B cell (primary cell): ENCODE results near the gene NTN5. TPM values are rescaled to one million over a fixed set of nuclear protein-coding genes. Genes with fewer than 3 reads are reported as not detected.
"Not testable (repeated sequence)": the region's sequence is repeated elsewhere in the genome, so short reads cannot be mapped to it uniquely, and the experiment has no call there.

Experiments
- ATAC-seq: fragments of 200-7000 bp; cut with Tn5 transposase; one replicate; pipeline ENCODE4 v1.10.0; 2021; ENCODE audit warnings: low read depth, mild to moderate bottlenecking, moderate number of reproducible peaks, moderate library complexity
- CTCF ChIA-PET: fragments of 350-600 bp; sonication (Branson Sonifier 250); formaldehyde crosslinking; loops from one replicate; lab custom pipeline; 2021; ENCODE audit warnings: antibody characterized with exemption, inconsistent platforms; lab: Charles Lee
- POLR2A ChIA-PET: fragments of 350-600 bp; sonication (Branson Sonifier 250); formaldehyde crosslinking; loops from one replicate; lab custom pipeline; 2021; ENCODE audit warnings: antibody characterized with exemption; lab: Charles Lee
- DNase-seq: peaks from one replicate; pipeline ENCODE4 v3.0.0; 2013
- H2AFZ ChIP-seq: 2 replicates; pipeline ENCODE4 v1.6.1; 2012; ENCODE audit warnings: mild to moderate bottlenecking, low read depth, low read length; ENCODE audit not compliant: insufficient read depth, poor library complexity, severe bottlenecking
- H3K27ac ChIP-seq, 2 donors: 1 replicate in 1 of 2; 2 replicates in 1 of 2; pipeline ENCODE4 v1.5.1; 2012 to 2013; ENCODE audit warnings: low read length in 2 of 2, mild to moderate bottlenecking in 2 of 2, moderate library complexity in 1 of 2
- H3K27me3 ChIP-seq, 4 experiments: fragments of 200-600 bp in 1 of 4; sonication (generic) in 1 of 4; replicated peaks in 1 of 4; 1 replicate in 2 of 4; 2 replicates in 2 of 4; pipeline versions ENCODE4 v1.6.1 to v1.7.0; 2013 to 2016; ENCODE audit warnings: low read length in 3 of 4, mild to moderate bottlenecking in 2 of 4, mixed read lengths in 1 of 4, moderate library complexity in 1 of 4; ENCODE audit not compliant: insufficient read depth in 4 of 4, control insufficient read depth in 3 of 4; ENCODE audit errors: control extremely low read depth in 1 of 4
- H3K36me3 ChIP-seq, 2 experiments: replicated peaks in 1 of 2; 1 replicate in 1 of 2; 2 replicates in 1 of 2; pipeline versions ENCODE4 v1.6.1 to v1.7.1; 2013; ENCODE audit warnings: low read length in 1 of 2; ENCODE audit not compliant: insufficient read depth in 2 of 2, control insufficient read depth in 1 of 2; ENCODE audit errors: control extremely low read depth in 1 of 2, extremely low read depth in 1 of 2
- H3K4me1 ChIP-seq, 2 donors: fragments of 200-600 bp in 1 of 2; sonication (generic) in 1 of 2; 1 replicate in 1 of 2; 2 replicates in 1 of 2; pipeline versions ENCODE4 v1.5.1 to v1.6.1; 2013 to 2017; ENCODE audit warnings: low read length in 2 of 2; ENCODE audit not compliant: control insufficient read depth in 2 of 2, insufficient read depth in 2 of 2
- H3K4me2 ChIP-seq: replicated peaks from 2 replicates; pipeline ENCODE3; 2012; ENCODE audit warnings: mild to moderate bottlenecking, low read depth, low read length; ENCODE audit not compliant: poor library complexity, severe bottlenecking
- H3K4me3 ChIP-seq, 5 experiments: fragments of 200-600 bp in 1 of 5; sonication (generic) in 1 of 5; 1 replicate in 3 of 5; 2 replicates in 2 of 5; pipeline versions ENCODE4 v1.5.1 to v1.7.0; 2011 to 2016; ENCODE audit warnings: low read length in 4 of 5, mild to moderate bottlenecking in 4 of 5, low read depth in 2 of 5, control low read depth in 1 of 5, moderate library complexity in 1 of 5; ENCODE audit not compliant: insufficient read depth in 1 of 5; ENCODE audit errors: control extremely low read depth in 1 of 5, extremely low read depth in 1 of 5
- H3K79me2 ChIP-seq: fragments of 200-600 bp; sonication (generic); one replicate; pipeline ENCODE4 v1.6.0; 2016; ENCODE audit warnings: low read length; ENCODE audit not compliant: control insufficient read depth, insufficient read depth
- H3K9ac ChIP-seq: fragments of 200-600 bp; sonication (generic); 2 replicates; pipeline ENCODE4 v1.6.1; 2017; ENCODE audit warnings: mild to moderate bottlenecking, low read length, moderate library complexity
- H3K9me3 ChIP-seq, 3 donors: one replicate each; pipeline versions ENCODE4 v1.6.1 to v1.7.1; 2013; ENCODE audit warnings: low read length in 2 of 3; ENCODE audit not compliant: control insufficient read depth in 2 of 3, insufficient read depth in 1 of 3; ENCODE audit errors: control extremely low read depth in 1 of 3
- H4K20me1 ChIP-seq: 2 replicates; pipeline ENCODE4 v1.6.0; 2012; ENCODE audit warnings: mild to moderate bottlenecking, low read length; ENCODE audit not compliant: insufficient read depth, control insufficient read depth, poor library complexity, severe bottlenecking
- H3K27ac Mint-ChIP-seq: one replicate; pipeline ENCODE4 v1.8.0; 2021; ENCODE audit warnings: mixed read lengths
- H3K27me3 Mint-ChIP-seq: one replicate; pipeline ENCODE4 v1.8.0; 2021; ENCODE audit warnings: mixed read lengths
- H3K4me1 Mint-ChIP-seq: one replicate; pipeline ENCODE4 v1.8.0; 2021; ENCODE audit warnings: mixed read lengths
- H3K4me3 Mint-ChIP-seq: one replicate; pipeline ENCODE4 v1.8.0; 2021; ENCODE audit warnings: mixed read lengths
- H3K9me3 Mint-ChIP-seq: one replicate; pipeline ENCODE4 v1.8.0; 2022; ENCODE audit warnings: mixed read lengths; ENCODE audit not compliant: insufficient read depth
- EZH2 ChIP-seq: IDR thresholded peaks from 2 replicates; pipeline ENCODE4 v1.6.1; 2012; ENCODE audit warnings: borderline replicate concordance, low read depth, mild to moderate bottlenecking, moderate library complexity, low read length; ENCODE audit not compliant: insufficient read depth, poor library complexity, severe bottlenecking
- WGBS: methylation state at CpG from one replicate; pipeline ENCODE4 v1.1.5; 2013; ENCODE audit warnings: missing lambda C conversion rate; ENCODE audit not compliant: insufficient coverage; 5-methylcytosine and 5-hydroxymethylcytosine counted together
- intact Hi-C: fragments of 100-400 bp; cut with micrococcal nuclease; formaldehyde crosslinking; loops from one replicate; pipeline ENCODE4 v1.10.0; 2022
- polyA plus RNA-seq: library from polyadenylated mRNA; depleted of rRNA; stranded (reverse); fragments of >200 nt; gene quantifications from 2 replicates; pipeline ENCODE4 v1.2.3, GENCODE V29; 2012
- total RNA-seq, 2 donors: library from RNA; stranded (reverse); fragments of 120-200 nt in 1 of 2; gene quantifications; 1 replicate in 1 of 2; 2 replicates in 1 of 2; pipeline versions ENCODE4 v1.2.3 to v1.2.4, GENCODE V29; 2013 to 2022
- TF ChIP-seq, protein P1 (sequence below): fragments of 200-600 bp; IDR thresholded peaks from one replicate; pipeline ENCODE4 v1.8.0; 2022; ENCODE audit warnings: antibody characterized with exemption, mild to moderate bottlenecking

The NTN5 gene
- total and polyA plus RNA-seq, 2 donors (not counting 1 experiment from before 2014, with no cell fraction given), result 1.2 to 1.8 TPM

DNA sequence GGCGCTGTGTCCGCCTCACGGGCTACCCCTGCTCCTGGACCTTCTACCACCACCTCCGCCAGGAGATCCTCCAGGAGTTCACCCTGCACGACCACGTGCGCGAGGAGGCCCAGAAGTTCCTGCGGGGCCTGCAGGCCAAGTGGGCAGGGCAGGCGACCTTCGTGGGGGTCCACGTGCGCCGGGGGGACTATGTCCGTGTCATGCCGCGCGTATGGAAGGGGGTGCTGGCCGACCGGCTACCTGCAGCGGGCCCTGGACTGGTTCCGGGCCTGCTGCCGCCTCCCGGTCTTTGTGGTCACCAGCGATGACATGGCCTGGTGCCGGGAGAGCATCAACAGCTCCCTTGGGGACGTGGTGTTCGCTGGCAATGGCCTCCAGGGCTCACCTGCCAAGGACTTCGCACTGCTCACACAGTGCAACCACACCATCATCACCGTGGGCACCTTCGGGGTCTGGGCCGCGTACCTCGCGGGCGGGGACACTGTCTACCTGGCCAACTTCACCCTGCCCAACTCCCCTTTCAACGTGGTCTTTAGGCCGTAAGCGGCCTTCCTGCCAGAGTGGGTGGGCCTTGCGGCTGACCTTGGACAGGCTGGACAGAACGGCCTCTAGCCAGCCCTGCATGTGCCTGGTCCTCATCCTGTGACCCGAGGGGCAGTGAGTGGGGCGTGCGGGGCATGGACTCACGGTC lies 7.8 kb upstream of the NTN5 start:
- ChIA-PET CTCF (no interaction called here), POLR2A (no interaction called here)
- no peaks in the 10 kb centered on the region for H3K79me2 ChIP-seq
- no peak for TF ChIP-seq EZH2
- TF ChIP-seq, protein P1, sequence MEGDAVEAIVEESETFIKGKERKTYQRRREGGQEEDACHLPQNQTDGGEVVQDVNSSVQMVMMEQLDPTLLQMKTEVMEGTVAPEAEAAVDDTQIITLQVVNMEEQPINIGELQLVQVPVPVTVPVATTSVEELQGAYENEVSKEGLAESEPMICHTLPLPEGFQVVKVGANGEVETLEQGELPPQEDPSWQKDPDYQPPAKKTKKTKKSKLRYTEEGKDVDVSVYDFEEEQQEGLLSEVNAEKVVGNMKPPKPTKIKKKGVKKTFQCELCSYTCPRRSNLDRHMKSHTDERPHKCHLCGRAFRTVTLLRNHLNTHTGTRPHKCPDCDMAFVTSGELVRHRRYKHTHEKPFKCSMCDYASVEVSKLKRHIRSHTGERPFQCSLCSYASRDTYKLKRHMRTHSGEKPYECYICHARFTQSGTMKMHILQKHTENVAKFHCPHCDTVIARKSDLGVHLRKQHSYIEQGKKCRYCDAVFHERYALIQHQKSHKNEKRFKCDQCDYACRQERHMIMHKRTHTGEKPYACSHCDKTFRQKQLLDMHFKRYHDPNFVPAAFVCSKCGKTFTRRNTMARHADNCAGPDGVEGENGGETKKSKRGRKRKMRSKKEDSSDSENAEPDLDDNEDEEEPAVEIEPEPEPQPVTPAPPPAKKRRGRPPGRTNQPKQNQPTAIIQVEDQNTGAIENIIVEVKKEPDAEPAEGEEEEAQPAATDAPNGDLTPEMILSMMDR, result no peak
- H3K27ac ChIP-seq, result no peak overlapping the region
- H3K9me3 ChIP-seq, result no peaks in the 10 kb centered on the region
- ATAC-seq, result no peak
- no peaks in the 10 kb centered on the region for H4K20me1 ChIP-seq
- peaks cover 2% of the 10 kb centered on the region for H3K4me1 Mint-ChIP-seq
- no peaks in the 10 kb centered on the region for H3K27me3 Mint-ChIP-seq
- 92% methylated on average over 44 of the region's 45 CpGs for WGBS
- H3K4me1 ChIP-seq, result peaks cover 0 to 2% of the 10 kb centered on the region in 2 donors
- no peak overlapping the region for H3K4me2 ChIP-seq
- no peaks in the 10 kb centered on the region for H3K27me3 ChIP-seq
- no peaks in the 10 kb centered on the region for H3K36me3 ChIP-seq
- H3K4me3 ChIP-seq, result no peak overlapping the region
- intact Hi-C loops, result no loop called here
- H2AFZ ChIP-seq, result no peak overlapping the region
- no peak overlapping the region for H3K27ac Mint-ChIP-seq
- no peak overlapping the region for H3K4me3 Mint-ChIP-seq
- no peaks in the 10 kb centered on the region for H3K9me3 Mint-ChIP-seq
- DNase-seq, result no peak
- H3K9ac ChIP-seq, result no peak overlapping the region

DNA sequence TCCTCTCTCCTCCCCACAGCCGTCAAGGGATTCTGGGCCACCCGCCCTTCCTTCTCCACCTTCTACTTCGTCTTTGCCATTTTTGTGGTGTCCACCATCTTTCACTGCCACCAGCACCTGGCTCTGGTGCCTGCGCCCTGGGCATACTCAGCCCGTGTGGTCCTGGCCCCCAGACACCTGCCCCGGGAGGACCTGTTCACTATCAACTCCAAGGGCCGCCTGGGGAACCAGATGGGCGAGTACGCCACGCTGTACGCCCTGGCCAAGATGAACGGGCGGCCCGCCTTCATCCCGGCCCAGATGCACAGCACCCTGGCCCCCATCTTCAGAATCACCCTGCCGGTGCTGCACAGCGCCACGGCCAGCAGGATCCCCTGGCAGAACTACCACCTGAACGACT lies 7.2 kb upstream of the NTN5 start:
- H3K27me3 Mint-ChIP-seq, H4K20me1 ChIP-seq, H3K4me3 ChIP-seq, DNase-seq, H3K27ac Mint-ChIP-seq, H2AFZ ChIP-seq, H3K9me3 ChIP-seq, H3K36me3 ChIP-seq, POLR2A ChIA-PET, H3K27me3 ChIP-seq, H3K27ac ChIP-seq, intact Hi-C loops, H3K9me3 Mint-ChIP-seq, ATAC-seq, H3K4me1 ChIP-seq, H3K4me2 ChIP-seq, H3K4me1 Mint-ChIP-seq, H3K9ac ChIP-seq, H3K4me3 Mint-ChIP-seq, H3K79me2 ChIP-seq, CTCF ChIA-PET: not testable (repeated sequence)
- WGBS, result 87% methylated on average over 6 of the region's 19 CpGs
